CD14-positive monocyte (primary cell): ENCODE results near the gene LRP1B. TPM values are rescaled to one million over a fixed set of nuclear protein-coding genes. Genes with fewer than 3 reads are reported as not detected.

ENCODE experiments used
- DNase-seq, 3 donors: peaks; one replicate each; pipeline ENCODE4 v3.0.0-alpha.2; 2011 to 2022
- H2AFZ ChIP-seq: 2 replicates; pipeline ENCODE4 v1.6.0; 2012; ENCODE audit warnings: mild to moderate bottlenecking, low read depth, low read length, inconsistent platforms; ENCODE audit not compliant: insufficient read depth, poor library complexity, severe bottlenecking
- H3K27ac ChIP-seq, 2 donors: 1 replicate in 1 of 2; 2 replicates in 1 of 2; pipeline ENCODE4 v1.5.1; 2012 to 2013; ENCODE audit warnings: low read length in 2 of 2, control low read depth in 1 of 2, inconsistent platforms in 1 of 2, low read depth in 1 of 2, mild to moderate bottlenecking in 1 of 2
- H3K27me3 ChIP-seq, 2 donors: one replicate each; pipeline versions ENCODE4 v1.6.0 to v1.6.1; 2011 to 2013; ENCODE audit warnings: low read length in 2 of 2; ENCODE audit not compliant: control insufficient read depth in 2 of 2, insufficient read depth in 2 of 2
- H3K36me3 ChIP-seq, 2 donors: replicated peaks in 1 of 2; 1 replicate in 1 of 2; 2 replicates in 1 of 2; pipeline versions ENCODE4 v1.5.1 to v1.6.1; 2012 to 2013; ENCODE audit warnings: low read length in 2 of 2, control low read depth in 1 of 2, inconsistent platforms in 1 of 2, mild to moderate bottlenecking in 1 of 2; ENCODE audit not compliant: insufficient read depth in 2 of 2, control insufficient read depth in 1 of 2
- H3K4me1 ChIP-seq, 2 donors: 1 replicate in 1 of 2; 2 replicates in 1 of 2; pipeline versions ENCODE4 v1.5.1 to v1.6.1; 2012 to 2013; ENCODE audit warnings: low read length in 2 of 2, control low read depth in 1 of 2, inconsistent platforms in 1 of 2, mild to moderate bottlenecking in 1 of 2, moderate library complexity in 1 of 2; ENCODE audit not compliant: insufficient read depth in 2 of 2, control insufficient read depth in 1 of 2
- H3K4me2 ChIP-seq: replicated peaks from 2 replicates; pipeline ENCODE3; 2012; ENCODE audit warnings: low read length, moderate library complexity, mild to moderate bottlenecking; ENCODE audit not compliant: poor library complexity, severe bottlenecking; ENCODE audit errors: extremely low read depth
- H3K4me3 ChIP-seq, 3 experiments: fragments of 200-600 bp in 1 of 3; sonication (generic) in 1 of 3; replicated peaks in 1 of 3; 1 replicate in 2 of 3; 2 replicates in 1 of 3; pipeline ENCODE4 v1.5.1; 2011 to 2013; ENCODE audit warnings: low read length in 3 of 3, mild to moderate bottlenecking in 3 of 3, control low read depth in 2 of 3, low read depth in 2 of 3, inconsistent platforms in 1 of 3, moderate library complexity in 1 of 3
- H3K79me2 ChIP-seq: 2 replicates; pipeline ENCODE4 v1.6.0; 2012; ENCODE audit warnings: mild to moderate bottlenecking, control low read depth, inconsistent platforms, low read length, moderate library complexity; ENCODE audit not compliant: insufficient read depth
- H3K9ac ChIP-seq: 2 replicates; pipeline ENCODE4 v1.6.0; 2017; ENCODE audit warnings: low read length, mild to moderate bottlenecking; ENCODE audit not compliant: insufficient read depth, poor library complexity, severe bottlenecking
- H3K9me3 ChIP-seq, 2 donors: replicated peaks in 1 of 2; 1 replicate in 1 of 2; 2 replicates in 1 of 2; pipeline versions ENCODE4 v1.5.1 to v1.6.1; 2012 to 2013; ENCODE audit warnings: low read length in 2 of 2, control low read depth in 1 of 2; ENCODE audit not compliant: control insufficient read depth in 1 of 2, insufficient read depth in 1 of 2
- H4K20me1 ChIP-seq: 2 replicates; pipeline ENCODE4 v1.6.0; 2012; ENCODE audit warnings: mild to moderate bottlenecking, low read length, control low read depth, moderate library complexity; ENCODE audit not compliant: insufficient read depth
- H3K27ac Mint-ChIP-seq, 7 donors: one replicate each; pipeline ENCODE4 v1.8.0; 2020; ENCODE audit warnings: mild to moderate bottlenecking in 7 of 7, mixed read lengths in 7 of 7, moderate library complexity in 6 of 7, inconsistent platforms in 2 of 7
- H3K27me3 Mint-ChIP-seq, 3 donors: one replicate each; pipeline ENCODE4 v1.8.0; 2021 to 2022; ENCODE audit warnings: low read depth in 3 of 3, mild to moderate bottlenecking in 3 of 3, mixed read lengths in 3 of 3, moderate library complexity in 3 of 3, inconsistent platforms in 1 of 3
- H3K36me3 Mint-ChIP-seq, 2 donors: one replicate each; pipeline ENCODE4 v1.8.0; 2020; ENCODE audit warnings: mixed read lengths in 2 of 2, inconsistent platforms in 1 of 2, mild to moderate bottlenecking in 1 of 2
- H3K4me1 Mint-ChIP-seq: one replicate; pipeline ENCODE4 v1.8.0; 2020; ENCODE audit warnings: mild to moderate bottlenecking, mixed read lengths
- H3K4me3 Mint-ChIP-seq, 2 donors: one replicate each; pipeline ENCODE4 v1.8.0; 2020; ENCODE audit warnings: mild to moderate bottlenecking in 2 of 2, mixed read lengths in 2 of 2, moderate library complexity in 1 of 2
- H3K9me3 Mint-ChIP-seq, 7 donors: one replicate each; pipeline ENCODE4 v1.8.0; 2020 to 2022; ENCODE audit warnings: mixed read lengths in 7 of 7, mild to moderate bottlenecking in 6 of 7, moderate library complexity in 6 of 7, inconsistent platforms in 2 of 7
- WGBS: methylation state at CpG from one replicate; pipeline ENCODE4 v1.1.5; 2013; ENCODE audit warnings: missing lambda C conversion rate; ENCODE audit not compliant: insufficient coverage; 5-methylcytosine and 5-hydroxymethylcytosine counted together
- intact Hi-C, 2 donors: fragments of 100-400 bp; cut with micrococcal nuclease; formaldehyde crosslinking; loops; one replicate each; pipeline versions ENCODE4 v1.15.0 to v1.15.1; 2023
- polyA plus RNA-seq, 3 donors: library from polyadenylated mRNA; depleted of rRNA in 1 of 3; unstranded in 2 of 3; stranded (reverse) in 1 of 3; fragments of 300-500 nt in 2 of 3; fragments of >200 nt in 1 of 3; fragmentation: Illumina TruSeq in 2 of 3; gene quantifications; 1 replicate in 2 of 3; 2 replicates in 1 of 3; pipeline ENCODE4 v1.2.3, GENCODE V29; 2012 to 2021
- TF ChIP-seq, protein P1 (sequence below): fragments of 200-600 bp; IDR thresholded peaks from one replicate; pipeline ENCODE4 v1.8.0; 2022; ENCODE audit warnings: antibody characterized with exemption, mild to moderate bottlenecking

The LRP1B gene
- polyA plus RNA-seq, 3 donors, result not detected

DNA sequence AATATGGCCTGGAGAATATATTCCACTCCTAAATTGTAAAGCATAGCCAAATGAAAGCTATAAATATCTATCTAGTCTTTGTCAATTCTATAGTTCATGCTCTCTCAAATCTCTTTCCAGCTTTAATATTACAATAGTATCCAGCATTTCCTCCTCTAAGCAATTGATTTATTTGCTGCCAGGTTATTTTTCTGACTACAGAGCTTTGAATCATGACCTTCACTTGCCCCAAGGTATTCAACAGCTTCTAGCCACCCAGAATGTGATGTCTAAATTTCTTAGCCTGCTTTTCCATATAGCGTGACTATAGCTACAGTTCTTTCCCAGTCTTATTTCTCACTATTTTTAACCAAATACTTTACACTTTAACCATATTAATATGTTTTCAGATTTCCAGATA is 1287.6 kb downstream of the LRP1B start:
- Histone ChIP-seq H3K9ac (no peak overlapping the region), H3K27ac (no peak overlapping the region), H3K4me3 (no peak overlapping the region), H3K79me2 (no peaks in the 10 kb centered on the region), H3K27me3 (no peaks in the 10 kb centered on the region), H3K4me2 (no peak overlapping the region), H2AFZ (no peak overlapping the region), H3K36me3 (no peaks in the 10 kb centered on the region), H4K20me1 (no peaks in the 10 kb centered on the region), H3K4me1 (no peaks in the 10 kb centered on the region), H3K9me3 (no peaks in the 10 kb centered on the region)
- DNase-seq, result no peak
- H3K4me1 Mint-ChIP-seq, result no peaks in the 10 kb centered on the region
- no peak overlapping the region for H3K4me3 Mint-ChIP-seq
- 100% methylated on average over 1 of the region's 1 CpG for WGBS
- intact Hi-C loops, result no loop called here
- H3K27ac Mint-ChIP-seq, result no peak overlapping the region
- no peaks in the 10 kb centered on the region for H3K27me3 Mint-ChIP-seq
- peaks cover 0 to 3% (median 0%) of the 10 kb centered on the region in 7 donors for H3K9me3 Mint-ChIP-seq
- no peaks in the 10 kb centered on the region for H3K36me3 Mint-ChIP-seq
- TF ChIP-seq, protein P1, sequence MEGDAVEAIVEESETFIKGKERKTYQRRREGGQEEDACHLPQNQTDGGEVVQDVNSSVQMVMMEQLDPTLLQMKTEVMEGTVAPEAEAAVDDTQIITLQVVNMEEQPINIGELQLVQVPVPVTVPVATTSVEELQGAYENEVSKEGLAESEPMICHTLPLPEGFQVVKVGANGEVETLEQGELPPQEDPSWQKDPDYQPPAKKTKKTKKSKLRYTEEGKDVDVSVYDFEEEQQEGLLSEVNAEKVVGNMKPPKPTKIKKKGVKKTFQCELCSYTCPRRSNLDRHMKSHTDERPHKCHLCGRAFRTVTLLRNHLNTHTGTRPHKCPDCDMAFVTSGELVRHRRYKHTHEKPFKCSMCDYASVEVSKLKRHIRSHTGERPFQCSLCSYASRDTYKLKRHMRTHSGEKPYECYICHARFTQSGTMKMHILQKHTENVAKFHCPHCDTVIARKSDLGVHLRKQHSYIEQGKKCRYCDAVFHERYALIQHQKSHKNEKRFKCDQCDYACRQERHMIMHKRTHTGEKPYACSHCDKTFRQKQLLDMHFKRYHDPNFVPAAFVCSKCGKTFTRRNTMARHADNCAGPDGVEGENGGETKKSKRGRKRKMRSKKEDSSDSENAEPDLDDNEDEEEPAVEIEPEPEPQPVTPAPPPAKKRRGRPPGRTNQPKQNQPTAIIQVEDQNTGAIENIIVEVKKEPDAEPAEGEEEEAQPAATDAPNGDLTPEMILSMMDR, result no peak

DNA sequence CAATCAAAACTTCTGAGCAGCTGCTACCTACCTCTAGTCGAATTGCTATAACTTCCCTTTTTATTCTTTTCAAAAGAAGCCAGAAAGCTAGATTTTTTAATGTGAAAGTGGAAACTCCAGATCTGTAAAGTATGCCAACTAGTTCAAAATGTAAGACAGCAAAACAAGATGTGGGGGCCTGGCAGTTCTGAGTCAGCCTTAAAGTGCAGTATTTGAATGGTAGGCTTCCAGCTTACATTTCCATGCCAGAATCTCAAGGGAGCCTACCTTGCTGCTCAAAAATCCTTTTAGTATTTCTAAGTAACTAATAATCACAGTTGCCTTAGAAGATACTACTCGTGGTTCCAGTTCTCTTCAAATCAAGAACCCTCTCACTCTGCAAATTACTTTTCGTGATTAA is 1288.7 kb downstream of the LRP1B start:
- intact Hi-C loops, result no loop called here
- H3K79me2 ChIP-seq, result no peaks in the 10 kb centered on the region
- no peak overlapping the region for H3K9ac ChIP-seq
- H3K27ac ChIP-seq, result no peak overlapping the region
- H3K4me3 ChIP-seq, result no peak overlapping the region
- H3K4me1 Mint-ChIP-seq, result no peaks in the 10 kb centered on the region
- H2AFZ ChIP-seq, result no peak overlapping the region
- H4K20me1 ChIP-seq, result no peaks in the 10 kb centered on the region
- no CpG with 5 or more reads among the region's 3 CpGs for WGBS
- H3K27me3 Mint-ChIP-seq, result no peaks in the 10 kb centered on the region
- no peaks in the 10 kb centered on the region for H3K36me3 Mint-ChIP-seq
- H3K9me3 Mint-ChIP-seq, result peaks cover 0 to 2% (median 0%) of the 10 kb centered on the region in 7 donors
- no peaks in the 10 kb centered on the region for H3K36me3 ChIP-seq
- H3K9me3 ChIP-seq, result no peaks in the 10 kb centered on the region
- no peak overlapping the region for H3K27ac Mint-ChIP-seq
- H3K4me3 Mint-ChIP-seq, result no peak overlapping the region
- no peak for DNase-seq
- no peak overlapping the region for H3K4me2 ChIP-seq
- TF ChIP-seq, protein P1, result no peak
- H3K27me3 ChIP-seq, result no peaks in the 10 kb centered on the region
- no peaks in the 10 kb centered on the region for H3K4me1 ChIP-seq
